Endothelial cell of umbilical vein (primary cell): ENCODE data around the gene NPAT. TPM values are rescaled to one million over a fixed set of nuclear protein-coding genes. Genes with fewer than 3 reads are reported as not detected.

Experiments
- BruUV-seq: library from RNA; stranded (reverse); fragments of 400-500 nt; replicated peaks from 2 replicates; lab custom pipeline; 2021; lab: Mats Ljungman, UMichigan
- CTCF ChIA-PET: fragments of 300-600, 350-600 bp; sonication (Branson Sonifier 250); formaldehyde crosslinking; loops from one replicate; lab custom pipeline; 2021; ENCODE audit warnings: antibody characterized with exemption, inconsistent platforms; lab: Charles Lee
- POLR2A ChIA-PET: fragments of 300-600, 350-600 bp; sonication (Branson Sonifier 250); formaldehyde crosslinking; loops from one replicate; lab custom pipeline; 2021; ENCODE audit warnings: antibody characterized with exemption, inconsistent platforms; lab: Charles Lee
- DNase-seq: peaks from one replicate; pipeline ENCODE4 v3.0.0-alpha.2; 2011; ENCODE audit warnings: low read depth, low spot score
- FAIRE-seq: peaks from 2 replicates; lab custom pipeline; 2011; peaks lifted over from hg19 to GRCh38; lab: Jason Lieb, UNC
- H2AFZ ChIP-seq: 2 replicates; pipeline ENCODE4 v1.6.0; 2012; ENCODE audit warnings: low read depth, low read length, control low read depth, inconsistent platforms
- H3K27ac ChIP-seq: 2 replicates; pipeline ENCODE4 v1.5.1; 2011; ENCODE audit warnings: low read depth, mild to moderate bottlenecking, control low read depth, low read length, moderate library complexity; ENCODE audit not compliant: insufficient read depth
- H3K27me3 ChIP-seq, 2 experiments: 2 replicates each; pipeline versions ENCODE4 v1.6.0 to v1.6.1; 2011; ENCODE audit warnings: low read length in 2 of 2, mixed read lengths in 1 of 2; ENCODE audit not compliant: control insufficient read depth in 2 of 2, insufficient read depth in 2 of 2
- H3K36me3 ChIP-seq, 2 experiments: 2 replicates in 1 of 2; 3 replicates in 1 of 2; pipeline ENCODE4 v1.5.1; 2011; ENCODE audit warnings: low read length in 2 of 2, mild to moderate bottlenecking in 1 of 2, moderate library complexity in 1 of 2; ENCODE audit not compliant: control insufficient read depth in 2 of 2, insufficient read depth in 2 of 2; ENCODE audit errors: extremely low read depth in 1 of 2
- H3K4me1 ChIP-seq: 3 replicates; pipeline ENCODE4 v1.5.1; 2011; ENCODE audit warnings: mild to moderate bottlenecking, low read length; ENCODE audit not compliant: control insufficient read depth, insufficient read depth; ENCODE audit errors: extremely low read depth
- H3K4me2 ChIP-seq: 2 replicates; pipeline ENCODE4 v1.6.1; 2011; ENCODE audit warnings: low read length, control low read depth, mixed read lengths; ENCODE audit not compliant: insufficient read depth
- H3K4me3 ChIP-seq, 3 experiments: fragments of 200-600 bp in 1 of 3; sonication (generic), shearing (Covaris generic) in 1 of 3; replicated peaks in 1 of 3; 2 replicates each; pipeline ENCODE4 v1.5.1; 2011 to 2016; ENCODE audit warnings: control low read depth in 3 of 3, low read length in 3 of 3, mild to moderate bottlenecking in 2 of 3, inconsistent platforms in 1 of 3, low read depth in 1 of 3, moderate library complexity in 1 of 3; ENCODE audit not compliant: insufficient read depth in 1 of 3
- H3K79me2 ChIP-seq: 2 replicates; pipeline ENCODE4 v1.6.0; 2012; ENCODE audit warnings: low read length, inconsistent platforms; ENCODE audit not compliant: control insufficient read depth, insufficient read depth
- H3K9ac ChIP-seq: replicated peaks from 2 replicates; pipeline ENCODE3; 2011; ENCODE audit warnings: low read length, control low read depth; ENCODE audit not compliant: insufficient read depth; ENCODE audit errors: extremely low read depth
- H3K9me1 ChIP-seq: replicated peaks from 3 replicates; pipeline ENCODE4 v1.6.0; 2011; ENCODE audit warnings: mild to moderate bottlenecking, low read length; ENCODE audit not compliant: control insufficient read depth, insufficient read depth; ENCODE audit errors: extremely low read depth
- H3K9me3 ChIP-seq: replicated peaks from 2 replicates; pipeline ENCODE4 v1.5.1; 2012; ENCODE audit warnings: low read length, inconsistent platforms; ENCODE audit not compliant: control insufficient read depth, insufficient read depth
- H4K20me1 ChIP-seq: replicated peaks from 2 replicates; pipeline ENCODE3; 2011; ENCODE audit warnings: mild to moderate bottlenecking, low read length; ENCODE audit not compliant: control insufficient read depth, insufficient read depth; ENCODE audit errors: extremely low read depth
- FOS ChIP-seq: IDR thresholded peaks from 2 replicates; pipeline ENCODE4 v1.6.1; 2011; ENCODE audit warnings: mild to moderate bottlenecking, low read length, moderate library complexity, borderline replicate concordance; ENCODE audit not compliant: insufficient read depth
- GATA2 ChIP-seq: IDR thresholded peaks from 2 replicates; pipeline ENCODE4 v1.7.0; 2011; ENCODE audit warnings: low read depth, mild to moderate bottlenecking, moderate library complexity, mixed read lengths, low read length; ENCODE audit not compliant: insufficient read length, insufficient read depth
- MYC ChIP-seq: IDR thresholded peaks from one replicate; pipeline ENCODE4 v1.6.1; 2011; ENCODE audit warnings: mild to moderate bottlenecking, low read depth, low read length
- POLR2A ChIP-seq: IDR thresholded peaks from 2 replicates; pipeline ENCODE4 v1.6.1; 2012; ENCODE audit warnings: low read depth, mild to moderate bottlenecking, control low read depth, low read length
- POLR2AphosphoS5 ChIP-seq: IDR thresholded peaks from 2 replicates; pipeline ENCODE4 v1.6.1; 2012; ENCODE audit warnings: low read depth, mild to moderate bottlenecking, control low read depth, low read length, moderate library complexity; ENCODE audit not compliant: insufficient read depth
- dilution Hi-C: fragments of 300-500 bp; cut with MboI; formaldehyde crosslinking; loops from one replicate; pipeline ENCODE4 v1.15.0; 2019; ENCODE audit warnings: low sequenced_read_pairs; ENCODE audit not compliant: extremely low pct_ligation_motif_present
- intact Hi-C: fragments of 100-400 bp; cut with micrococcal nuclease; formaldehyde crosslinking; loops from one replicate; pipeline ENCODE4 v1.10.0; 2022
- polyA plus RNA-seq, 4 experiments: library from polyadenylated mRNA; depleted of rRNA in 3 of 4; stranded (reverse) in 3 of 4; unstranded in 1 of 4; fragments of >200 nt; gene quantifications; 2 replicates each; pipeline versions ENCODE4 v1.2.1 to v1.2.3, GENCODE V29; 2011 to 2012; ENCODE audit warnings: missing spikeins in 1 of 4
- total RNA-seq: library from RNA; stranded (reverse); gene quantifications from 2 replicates; pipeline ENCODE4 v1.2.3, GENCODE V29; 2021
- TF ChIP-seq, protein P1 (sequence below), 2 donors: IDR thresholded peaks; 1 replicate in 1 of 2; 2 replicates in 1 of 2; pipeline ENCODE4 v1.5.1; 2011; ENCODE audit warnings: low read length in 2 of 2, mild to moderate bottlenecking in 2 of 2, moderate library complexity in 2 of 2, control low read depth in 1 of 2, inconsistent platforms in 1 of 2, low read depth in 1 of 2; ENCODE audit not compliant: insufficient read depth in 1 of 2; ENCODE audit errors: extremely low read depth in 1 of 2
- TF ChIP-seq, protein P2 (sequence below): IDR thresholded peaks from 2 replicates; pipeline ENCODE4 v1.6.1; 2011; ENCODE audit not compliant: insufficient read depth, insufficient read length

The NPAT gene
- total and polyA plus RNA-seq, 2 donors (not counting 3 experiments of a cell fraction or from before 2014, with no cell fraction given): 4.4 to 19.0 TPM

DNA sequence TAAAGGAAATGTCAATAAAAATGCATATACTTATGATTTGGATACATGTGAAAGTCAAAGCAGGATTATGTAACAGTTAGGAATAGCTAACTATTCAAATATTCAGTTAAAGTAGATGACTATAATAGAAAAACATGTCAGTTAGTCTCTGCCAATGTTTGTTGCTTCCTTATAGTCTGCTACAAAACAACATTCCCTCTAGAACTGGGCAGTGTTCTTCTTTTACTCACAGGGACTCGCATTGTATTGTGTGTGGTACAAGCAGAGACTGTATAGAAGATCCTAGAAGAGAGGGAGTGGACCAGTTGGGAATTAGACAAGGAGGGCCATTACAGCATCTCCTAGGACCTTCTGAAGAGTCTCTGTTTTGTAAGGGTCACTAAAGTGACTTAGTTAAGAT is 90.4 kb downstream of the NPAT start:
- TF ChIP-seq GATA2: no peak
- TF ChIP-seq POLR2A: no peak
- TF ChIP-seq POLR2AphosphoS5: no peak
- TF ChIP-seq, protein P1, sequence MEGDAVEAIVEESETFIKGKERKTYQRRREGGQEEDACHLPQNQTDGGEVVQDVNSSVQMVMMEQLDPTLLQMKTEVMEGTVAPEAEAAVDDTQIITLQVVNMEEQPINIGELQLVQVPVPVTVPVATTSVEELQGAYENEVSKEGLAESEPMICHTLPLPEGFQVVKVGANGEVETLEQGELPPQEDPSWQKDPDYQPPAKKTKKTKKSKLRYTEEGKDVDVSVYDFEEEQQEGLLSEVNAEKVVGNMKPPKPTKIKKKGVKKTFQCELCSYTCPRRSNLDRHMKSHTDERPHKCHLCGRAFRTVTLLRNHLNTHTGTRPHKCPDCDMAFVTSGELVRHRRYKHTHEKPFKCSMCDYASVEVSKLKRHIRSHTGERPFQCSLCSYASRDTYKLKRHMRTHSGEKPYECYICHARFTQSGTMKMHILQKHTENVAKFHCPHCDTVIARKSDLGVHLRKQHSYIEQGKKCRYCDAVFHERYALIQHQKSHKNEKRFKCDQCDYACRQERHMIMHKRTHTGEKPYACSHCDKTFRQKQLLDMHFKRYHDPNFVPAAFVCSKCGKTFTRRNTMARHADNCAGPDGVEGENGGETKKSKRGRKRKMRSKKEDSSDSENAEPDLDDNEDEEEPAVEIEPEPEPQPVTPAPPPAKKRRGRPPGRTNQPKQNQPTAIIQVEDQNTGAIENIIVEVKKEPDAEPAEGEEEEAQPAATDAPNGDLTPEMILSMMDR (IDR thresholded peaks at IDR 0.05; ENCODE audit: extremely low read depth in 1 of 2, insufficient read depth in 1 of 2, low read depth in 1 of 2, low read length in 2 of 2): no peak
- TF ChIP-seq FOS: no peak
- TF ChIP-seq, protein P2, sequence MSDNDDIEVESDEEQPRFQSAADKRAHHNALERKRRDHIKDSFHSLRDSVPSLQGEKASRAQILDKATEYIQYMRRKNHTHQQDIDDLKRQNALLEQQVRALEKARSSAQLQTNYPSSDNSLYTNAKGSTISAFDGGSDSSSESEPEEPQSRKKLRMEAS: no peak
- dilution Hi-C loops: no loop called here
- POLR2A ChIA-PET: no interaction called here

DNA sequence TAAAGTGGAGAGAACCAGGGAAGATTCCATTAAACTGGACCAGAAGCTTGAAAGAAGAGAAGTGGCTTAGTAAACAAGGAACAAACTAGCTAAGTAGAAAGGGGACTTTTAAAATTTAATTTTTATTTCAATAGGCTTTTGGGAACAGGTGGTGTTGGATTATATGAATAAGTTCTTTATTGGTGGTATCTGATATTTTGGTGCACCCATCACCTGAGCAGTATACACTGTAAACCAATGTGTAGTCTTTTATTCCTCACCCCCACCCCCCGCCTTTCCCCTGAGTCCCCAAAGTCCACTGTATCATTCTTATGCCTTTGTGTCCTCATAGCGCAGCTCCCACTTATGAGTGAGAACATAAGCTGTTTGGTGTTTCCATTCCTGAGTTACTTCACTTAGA is 93.7 kb downstream of the NPAT start:
- no peaks in the 10 kb centered on the region for H3K27me3 ChIP-seq

More for the DNA sequence above, 90.4 kb downstream of the NPAT start:
- H3K9me3 ChIP-seq: no peaks in the 10 kb centered on the region
- no peaks in the 10 kb centered on the region for H3K4me1 ChIP-seq
- BruUV-seq: no TSS peak
- H2AFZ ChIP-seq: no peak overlapping the region
- no peak overlapping the region for H3K4me2 ChIP-seq
- H3K79me2 ChIP-seq: peaks cover 12% of the 10 kb centered on the region
- no peak overlapping the region for H3K4me3 ChIP-seq
- no peak overlapping the region for H3K27ac ChIP-seq
- peaks cover 0 to 4% of the 10 kb centered on the region in 2 experiments for H3K36me3 ChIP-seq
- no peak overlapping the region for H3K9ac ChIP-seq
- H4K20me1 ChIP-seq: no peaks in the 10 kb centered on the region
- no peak for DNase-seq
- no peak for FAIRE-seq
- H3K9me1 ChIP-seq: no peaks in the 10 kb centered on the region
- H3K27me3 ChIP-seq: no peaks in the 10 kb centered on the region
- CTCF ChIA-PET: no interaction called here
- intact Hi-C loops: no loop called here

More for the DNA sequence above, 93.7 kb downstream of the NPAT start:
- no peaks in the 10 kb centered on the region for H3K9me1 ChIP-seq
- DNase-seq (no peak), FAIRE-seq (no peak)
- H3K36me3 ChIP-seq: no peaks in the 10 kb centered on the region
- intact Hi-C loops (no loop called here), dilution Hi-C loops (no loop called here)
- CTCF ChIA-PET: interaction anchor here (0.5 to 1.4 kb wide), 3 partner anchors 11 to 15 kb away, joined by 3 read pairs; no protein-coding TSS in a partner anchor
- H3K9ac ChIP-seq: no peak overlapping the region
- H3K4me2 ChIP-seq: no peak overlapping the region
- no peak overlapping the region for H3K27ac ChIP-seq
- no peaks in the 10 kb centered on the region for H3K9me3 ChIP-seq
- peaks cover 34% of the 10 kb centered on the region for H3K79me2 ChIP-seq
- no TSS peak for BruUV-seq
- H3K4me1 ChIP-seq: peaks cover 4% of the 10 kb centered on the region
- POLR2A ChIA-PET: no interaction called here
- no peak overlapping the region for H2AFZ ChIP-seq
- no peaks in the 10 kb centered on the region for H4K20me1 ChIP-seq
- TF ChIP-seq MYC (no peak), FOS (no peak)
- H3K4me3 ChIP-seq: no peak overlapping the region
